DND-41 (cell line): ENCODE measurements around the gene GNG11.
"Not testable (repeated sequence)": the region's sequence is repeated elsewhere in the genome, so short reads cannot be mapped to it uniquely, and the experiment has no call there.

Source experiments
- ATAC-seq: fragments of 200-7000 bp; cut with Tn5 transposase; 3 replicates; pipeline ENCODE4 v1.9.1; 2021; ENCODE audit warnings: low read depth; ENCODE audit not compliant: insufficient read depth
- DNase-seq: peaks from one replicate; pipeline ENCODE4 v3.0.0-alpha.2; 2020
- H2AFZ ChIP-seq: 2 replicates; pipeline ENCODE4 v1.6.0; 2012; ENCODE audit warnings: low read depth, low read length
- H3K27ac ChIP-seq: 2 replicates; pipeline ENCODE4 v1.5.1; 2012; ENCODE audit warnings: low read length, inconsistent platforms
- H3K27me3 ChIP-seq: fragments of 200-600 bp; sonication (generic); 2 replicates; pipeline ENCODE4 v1.6.0; 2012; ENCODE audit warnings: low read length, mild to moderate bottlenecking, inconsistent platforms; ENCODE audit not compliant: insufficient read depth, poor library complexity
- H3K36me3 ChIP-seq: 2 replicates; pipeline ENCODE4 v1.5.1; 2012; ENCODE audit warnings: low read length, inconsistent platforms; ENCODE audit not compliant: insufficient read depth
- H3K4me1 ChIP-seq: 2 replicates; pipeline ENCODE4 v1.5.1; 2012; ENCODE audit warnings: mild to moderate bottlenecking, low read length; ENCODE audit not compliant: insufficient read depth
- H3K4me2 ChIP-seq: 2 replicates; pipeline ENCODE4 v1.6.0; 2012; ENCODE audit warnings: mild to moderate bottlenecking, moderate library complexity, low read length, inconsistent platforms; ENCODE audit not compliant: insufficient read depth
- H3K4me3 ChIP-seq, 2 experiments: fragments of 200-600 bp in 1 of 2; shearing (Covaris generic) in 1 of 2; 2 replicates each; pipeline ENCODE4 v1.5.1; 2012 to 2016; ENCODE audit warnings: inconsistent platforms in 2 of 2, low read length in 2 of 2, mild to moderate bottlenecking in 2 of 2, low read depth in 1 of 2, moderate library complexity in 1 of 2
- H3K79me2 ChIP-seq: 2 replicates; pipeline ENCODE4 v1.6.0; 2012; ENCODE audit warnings: low read length, inconsistent platforms; ENCODE audit not compliant: insufficient read depth
- H3K9ac ChIP-seq: 2 replicates; pipeline ENCODE4 v1.6.0; 2012; ENCODE audit warnings: low read depth, mild to moderate bottlenecking, inconsistent platforms, low read length, moderate library complexity
- H3K9me3 ChIP-seq: 2 replicates; pipeline ENCODE4 v1.5.1; 2012; ENCODE audit warnings: low read length, moderate library complexity, mild to moderate bottlenecking, inconsistent platforms; ENCODE audit not compliant: insufficient read depth, severe bottlenecking
- H4K20me1 ChIP-seq: 2 replicates; pipeline ENCODE4 v1.6.0; 2012; ENCODE audit warnings: low read length; ENCODE audit not compliant: insufficient read depth
- CTCF ChIP-seq: IDR thresholded peaks from 2 replicates; pipeline ENCODE4 v1.5.1; 2012; ENCODE audit warnings: borderline replicate concordance, low read length, moderate library complexity, mild to moderate bottlenecking; ENCODE audit not compliant: poor library complexity, severe bottlenecking; ENCODE audit errors: extremely low read depth
- EZH2 ChIP-seq: IDR thresholded peaks from 3 replicates; pipeline ENCODE4 v1.6.1; 2012; ENCODE audit warnings: borderline replicate concordance, low read depth, mild to moderate bottlenecking, moderate library complexity, low read length, inconsistent platforms; ENCODE audit not compliant: severe bottlenecking

GNG11 gene

GRCh38 chr7:93914581-93915066 is 6.9 kb upstream of the GNG11 start:
- Histone ChIP-seq H3K27me3 (no peaks in the 10 kb centered on the region), H3K4me3 (no peak overlapping the region), H3K9ac (no peak overlapping the region), H3K79me2 (no peaks in the 10 kb centered on the region), H3K9me3 (no peaks in the 10 kb centered on the region), H2AFZ (no peak overlapping the region), H3K27ac (no peak overlapping the region), H4K20me1 (no peaks in the 10 kb centered on the region), H3K4me1 (no peaks in the 10 kb centered on the region), H3K4me2 (no peak overlapping the region), H3K36me3 (no peaks in the 10 kb centered on the region)
- DNase-seq (no peak), ATAC-seq (no peak)
- TF ChIP-seq CTCF: no peak
- TF ChIP-seq EZH2: no peak

- H2AFZ ChIP-seq, H4K20me1 ChIP-seq, H3K4me1 ChIP-seq, H3K27me3 ChIP-seq, H3K9ac ChIP-seq, H3K79me2 ChIP-seq, H3K27ac ChIP-seq, H3K4me3 ChIP-seq, H3K9me3 ChIP-seq, DNase-seq, H3K4me2 ChIP-seq, ATAC-seq, H3K36me3 ChIP-seq: not testable (repeated sequence)
Measured at GRCh38 chr7:93915206-93915842, 6.2 kb upstream of the GNG11 start.

GRCh38 chr7:93915888-93916287 is 5.6 kb upstream of the GNG11 start:
- H2AFZ ChIP-seq, H4K20me1 ChIP-seq, H3K27ac ChIP-seq, ATAC-seq, H3K9me3 ChIP-seq, H3K4me1 ChIP-seq, H3K79me2 ChIP-seq, DNase-seq, H3K27me3 ChIP-seq, H3K9ac ChIP-seq, H3K4me3 ChIP-seq, H3K4me2 ChIP-seq, H3K36me3 ChIP-seq: not testable (repeated sequence)

- DNase-seq: not testable (repeated sequence)
Measured at GRCh38 chr7:93916315-93916714, 5.2 kb upstream of the GNG11 start.

GRCh38 chr7:93920496-93921182 is 896 bp upstream of the GNG11 start:
- no peaks in the 10 kb centered on the region for H3K79me2 ChIP-seq
- ATAC-seq (no peak), DNase-seq (no peak)
- no peaks in the 10 kb centered on the region for H3K9me3 ChIP-seq
- no peaks in the 10 kb centered on the region for H4K20me1 ChIP-seq
- no peak overlapping the region for H3K4me2 ChIP-seq
- H3K27ac ChIP-seq: no peak overlapping the region
- TF ChIP-seq CTCF (no peak), EZH2 (no peak)
- no peaks in the 10 kb centered on the region for H3K36me3 ChIP-seq
- H2AFZ ChIP-seq: no peak overlapping the region
- no peak overlapping the region for H3K9ac ChIP-seq
- no peaks in the 10 kb centered on the region for H3K27me3 ChIP-seq
- no peak overlapping the region for H3K4me3 ChIP-seq
- H3K4me1 ChIP-seq: no peaks in the 10 kb centered on the region

More at GRCh38 chr7:93916315-93916714, 5.2 kb upstream of the GNG11 start:
- not testable (repeated sequence) for H3K4me2 ChIP-seq, H3K4me3 ChIP-seq, H3K9me3 ChIP-seq, H3K27ac ChIP-seq, H3K36me3 ChIP-seq, H3K79me2 ChIP-seq, H3K9ac ChIP-seq, ATAC-seq, H3K4me1 ChIP-seq, H2AFZ ChIP-seq, H4K20me1 ChIP-seq, H3K27me3 ChIP-seq
